OCI-LY7 (cell line): ENCODE data around the gene SCN10A. TPM values are rescaled to one million over a fixed set of nuclear protein-coding genes. Genes with fewer than 3 reads are reported as not detected.

ENCODE experiments used
- BruUV-seq: library from RNA; stranded (reverse); fragments of 400-500 nt; replicated peaks from 2 replicates; lab custom pipeline; 2021; lab: Mats Ljungman, UMichigan
- CTCF ChIA-PET: fragments of 300-600 bp; sonication (Branson Sonifier 250); formaldehyde crosslinking; loops from one replicate; lab custom pipeline; 2022; ENCODE audit warnings: antibody characterized with exemption; ENCODE audit not compliant: unreplicated experiment; lab: Charles Lee
- POLR2A ChIA-PET: fragments of 300-600 bp; sonication (Branson Sonifier 250); formaldehyde crosslinking; loops from one replicate; lab custom pipeline; 2022; ENCODE audit warnings: antibody characterized with exemption; lab: Charles Lee
- DNase-seq: peaks from one replicate; pipeline ENCODE4 v3.0.0-alpha.2; 2015; ENCODE audit warnings: low spot score
- H2AFZ ChIP-seq: fragments of 200-600 bp; sonication (generic), shearing (Covaris generic); 2 replicates; pipeline ENCODE4 v1.6.1; 2014; ENCODE audit warnings: mild to moderate bottlenecking, antibody characterized with exemption, low read length, moderate library complexity
- H3K27ac ChIP-seq: fragments of 200-600 bp; sonication (generic); 2 replicates; pipeline ENCODE4 v1.5.1; 2014; ENCODE audit warnings: mixed run types, low read depth, mild to moderate bottlenecking, moderate library complexity, low read length, inconsistent platforms; ENCODE audit not compliant: poor library complexity, severe bottlenecking
- H3K36me3 ChIP-seq: fragments of 200-600 bp; sonication (generic); 2 replicates; pipeline ENCODE4 v1.6.1; 2014; ENCODE audit warnings: mild to moderate bottlenecking, antibody characterized with exemption, low read length, moderate library complexity, mixed read lengths; ENCODE audit not compliant: insufficient read depth
- H3K4me1 ChIP-seq: fragments of 200-600 bp; sonication (generic); 2 replicates; pipeline ENCODE4 v1.5.1; 2014; ENCODE audit warnings: mild to moderate bottlenecking, low read length; ENCODE audit not compliant: insufficient read depth, poor library complexity, severe bottlenecking
- H3K4me2 ChIP-seq: fragments of 200-600 bp; sonication (generic); 2 replicates; pipeline ENCODE4 v1.6.1; 2014; ENCODE audit warnings: mild to moderate bottlenecking, low read length
- H3K4me3 ChIP-seq: fragments of 200-600 bp; sonication (generic); 2 replicates; pipeline ENCODE4 v1.5.1; 2014; ENCODE audit warnings: mild to moderate bottlenecking, low read depth, low read length; ENCODE audit not compliant: poor library complexity, severe bottlenecking
- H3K79me2 ChIP-seq: fragments of 200-600 bp; sonication (generic); 2 replicates; pipeline ENCODE4 v1.6.1; 2016; ENCODE audit warnings: low read depth, mild to moderate bottlenecking, low read length, moderate library complexity, mixed read lengths; ENCODE audit not compliant: insufficient read depth
- H3K9me2 ChIP-seq: fragments of 200-600 bp; sonication (generic); 2 replicates; pipeline ENCODE4 v1.6.1; 2016; ENCODE audit warnings: mild to moderate bottlenecking, low read length, mixed read lengths; ENCODE audit not compliant: insufficient read depth
- H3K9me3 ChIP-seq: fragments of 200-600 bp; sonication (generic); 2 replicates; pipeline ENCODE4 v1.6.1; 2014; ENCODE audit warnings: mild to moderate bottlenecking, mixed run types, low read length, mixed read lengths
- H4K20me1 ChIP-seq: fragments of 200-600 bp; sonication (generic); 2 replicates; pipeline ENCODE4 v1.6.1; 2014; ENCODE audit warnings: mild to moderate bottlenecking, antibody characterized with exemption, low read length, moderate library complexity, mixed read lengths; ENCODE audit not compliant: insufficient read depth
- EZH2phosphoT487 ChIP-seq: fragments of 200-600 bp; sonication (generic); IDR thresholded peaks from 2 replicates; pipeline ENCODE4 v1.6.1; 2018; ENCODE audit warnings: low read depth, borderline replicate concordance, mild to moderate bottlenecking, mixed run types, antibody characterized with exemption, low read length, moderate library complexity, mixed read lengths
- intact Hi-C: fragments of 100-400 bp; cut with micrococcal nuclease; formaldehyde crosslinking; loops from one replicate; pipeline ENCODE4 v1.10.0; 2022; ENCODE audit not compliant: unreplicated experiment
- total RNA-seq, 2 experiments: library from RNA; depleted of rRNA in 1 of 2; stranded (reverse); fragments of >200 nt in 1 of 2; shearing (Covaris generic) in 1 of 2; gene quantifications; 2 replicates each; pipeline ENCODE4 v1.2.3, GENCODE V29; 2014 to 2022
- TF ChIP-seq, protein P1 (sequence below): fragments of 200-600 bp; sonication (generic); conservative IDR thresholded peaks from 2 replicates; pipeline ENCODE4 v1.5.1; 2014; ENCODE audit warnings: mild to moderate bottlenecking, antibody characterized with exemption, low read length, moderate library complexity, mixed read lengths

The SCN10A gene
- total RNA-seq, 2 experiments from 2014 or later = not detected

DNA sequence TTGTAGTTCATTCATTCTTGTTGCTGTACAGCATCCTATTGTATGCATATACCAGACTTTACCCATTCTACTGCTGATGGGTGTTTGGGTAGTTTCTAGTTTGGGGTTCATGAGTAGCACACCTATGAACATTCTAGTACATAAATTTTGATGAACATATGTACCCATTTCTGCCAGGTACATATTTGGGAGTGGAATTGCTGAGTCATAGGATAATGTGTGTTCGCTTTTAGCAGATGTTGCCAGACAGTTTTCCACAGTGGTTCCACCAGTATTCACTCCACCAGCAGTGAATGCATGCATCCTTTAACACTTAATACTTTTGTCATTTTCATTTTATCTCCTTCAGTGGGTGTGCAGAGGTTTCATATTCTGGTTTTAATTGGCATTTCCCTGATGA is 163.1 kb downstream of the SCN10A start:
- no peaks in the 10 kb centered on the region for H3K9me3 ChIP-seq
- H3K4me2 ChIP-seq = no peak overlapping the region
- H4K20me1 ChIP-seq = no peaks in the 10 kb centered on the region
- ChIA-PET CTCF (interaction anchor here (0.6 kb wide), 1 partner anchor 84 kb away, joined by 5 read pairs; no protein-coding TSS in a partner anchor), POLR2A (interaction anchor here (0.7 kb wide), 1 partner anchor 153 kb away, joined by 3 read pairs; no protein-coding TSS in a partner anchor)
- no peaks in the 10 kb centered on the region for H3K4me1 ChIP-seq
- no peaks in the 10 kb centered on the region for H3K36me3 ChIP-seq
- intact Hi-C loops = no loop called here
- no peak overlapping the region for H3K4me3 ChIP-seq
- no peaks in the 10 kb centered on the region for H3K9me2 ChIP-seq
- no peak for DNase-seq
- no TSS peak for BruUV-seq
- no peak for TF ChIP-seq EZH2phosphoT487
- TF ChIP-seq, protein P1, sequence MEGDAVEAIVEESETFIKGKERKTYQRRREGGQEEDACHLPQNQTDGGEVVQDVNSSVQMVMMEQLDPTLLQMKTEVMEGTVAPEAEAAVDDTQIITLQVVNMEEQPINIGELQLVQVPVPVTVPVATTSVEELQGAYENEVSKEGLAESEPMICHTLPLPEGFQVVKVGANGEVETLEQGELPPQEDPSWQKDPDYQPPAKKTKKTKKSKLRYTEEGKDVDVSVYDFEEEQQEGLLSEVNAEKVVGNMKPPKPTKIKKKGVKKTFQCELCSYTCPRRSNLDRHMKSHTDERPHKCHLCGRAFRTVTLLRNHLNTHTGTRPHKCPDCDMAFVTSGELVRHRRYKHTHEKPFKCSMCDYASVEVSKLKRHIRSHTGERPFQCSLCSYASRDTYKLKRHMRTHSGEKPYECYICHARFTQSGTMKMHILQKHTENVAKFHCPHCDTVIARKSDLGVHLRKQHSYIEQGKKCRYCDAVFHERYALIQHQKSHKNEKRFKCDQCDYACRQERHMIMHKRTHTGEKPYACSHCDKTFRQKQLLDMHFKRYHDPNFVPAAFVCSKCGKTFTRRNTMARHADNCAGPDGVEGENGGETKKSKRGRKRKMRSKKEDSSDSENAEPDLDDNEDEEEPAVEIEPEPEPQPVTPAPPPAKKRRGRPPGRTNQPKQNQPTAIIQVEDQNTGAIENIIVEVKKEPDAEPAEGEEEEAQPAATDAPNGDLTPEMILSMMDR = no peak
- no peak overlapping the region for H3K27ac ChIP-seq
- H3K79me2 ChIP-seq = no peaks in the 10 kb centered on the region
- H2AFZ ChIP-seq = no peak overlapping the region

DNA sequence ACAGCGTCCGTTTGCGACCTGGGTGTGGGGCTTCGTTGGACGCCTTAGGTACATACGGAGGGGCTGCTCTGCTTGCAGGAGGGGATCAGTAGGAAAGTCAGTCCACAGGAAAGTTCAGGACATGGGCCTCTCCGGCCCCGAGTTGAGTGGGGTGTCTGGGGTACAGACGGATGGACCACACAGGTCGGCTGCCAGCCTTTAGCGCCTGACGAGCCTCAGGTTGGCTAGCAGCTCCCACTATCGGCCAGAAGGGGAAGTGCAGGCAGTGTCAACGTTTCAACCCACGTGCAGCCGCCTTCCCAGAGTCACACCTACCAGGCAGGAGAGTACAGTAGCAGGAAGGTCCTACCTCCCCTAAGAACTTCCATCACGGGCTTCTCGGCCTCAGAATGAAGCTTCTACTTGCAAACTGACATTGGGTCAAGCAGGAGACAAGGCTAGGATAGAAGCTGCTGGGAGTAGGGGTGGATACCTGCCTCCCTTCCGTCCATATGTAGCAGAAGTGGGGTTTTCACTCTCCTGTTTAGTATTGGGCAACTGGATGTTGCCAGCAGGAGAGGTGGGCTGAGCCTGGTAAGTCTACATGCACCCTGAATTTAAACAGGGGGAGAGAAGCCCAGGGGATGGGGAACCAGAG is 164.7 kb downstream of the SCN10A start:
- Histone ChIP-seq H3K27ac (no peak overlapping the region), H3K4me2 (no peak overlapping the region), H3K36me3 (no peaks in the 10 kb centered on the region), H3K4me1 (no peaks in the 10 kb centered on the region), H4K20me1 (no peaks in the 10 kb centered on the region), H3K9me2 (no peaks in the 10 kb centered on the region), H3K4me3 (no peak overlapping the region), H3K79me2 (no peaks in the 10 kb centered on the region), H3K9me3 (no peaks in the 10 kb centered on the region), H2AFZ (no peak overlapping the region)
- BruUV-seq = no TSS peak
- TF ChIP-seq, protein P1 = peak; percentile 80
- no peak for TF ChIP-seq EZH2phosphoT487
- peak; percentile 55 for DNase-seq
- ChIA-PET CTCF (no interaction called here), POLR2A (interaction anchor here (0.7 to 1.1 kb wide), 2 partner anchors 20 to 152 kb away, joined by 3 read pairs; no protein-coding TSS in a partner anchor)
- intact Hi-C loops = no loop called here

DNA sequence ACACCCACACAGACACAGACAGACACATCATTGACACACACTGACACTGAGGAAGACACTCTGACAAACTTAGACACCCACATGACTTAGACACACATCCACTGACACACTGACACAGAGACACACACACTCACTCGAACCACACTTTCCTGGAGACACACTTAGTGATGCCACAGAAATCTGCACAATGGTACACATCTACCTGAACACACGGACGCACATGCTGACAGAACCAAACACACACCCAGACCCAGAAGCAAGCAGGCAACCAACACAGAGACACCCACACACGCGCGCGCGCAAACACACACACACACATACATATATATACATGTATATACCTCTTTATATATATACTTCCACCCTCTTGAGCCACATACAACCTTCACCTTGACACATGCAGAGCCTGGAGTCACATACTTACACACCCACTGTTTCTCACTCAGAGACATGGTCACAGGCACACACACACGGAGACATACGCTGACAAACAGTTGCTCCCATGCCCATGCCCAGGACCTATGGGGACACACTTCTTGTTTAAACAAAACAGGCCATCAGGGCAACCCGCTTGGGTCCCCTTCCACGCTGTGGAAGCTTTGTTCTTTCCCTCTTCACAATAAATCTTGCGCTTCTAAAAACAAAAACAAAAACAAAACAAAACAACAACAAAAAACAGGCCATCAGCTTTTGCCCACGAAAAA is 165.6 kb downstream of the SCN10A start:
- no peaks in the 10 kb centered on the region for H3K79me2 ChIP-seq
- POLR2A ChIA-PET = no interaction called here
- no peaks in the 10 kb centered on the region for H3K36me3 ChIP-seq
- TF ChIP-seq, protein P1 = no peak
- TF ChIP-seq EZH2phosphoT487 = no peak
- no peaks in the 10 kb centered on the region for H4K20me1 ChIP-seq
- intact Hi-C loops = no loop called here
- no peak overlapping the region for H3K27ac ChIP-seq
- H3K9me2 ChIP-seq = no peaks in the 10 kb centered on the region
- no peak for DNase-seq
- no peaks in the 10 kb centered on the region for H3K9me3 ChIP-seq
- no peak overlapping the region for H3K4me3 ChIP-seq
- BruUV-seq = no TSS peak
- H2AFZ ChIP-seq = no peak overlapping the region
- H3K4me1 ChIP-seq = no peaks in the 10 kb centered on the region
- CTCF ChIA-PET = no interaction called here
- no peak overlapping the region for H3K4me2 ChIP-seq
